SU-DHL-6 (cell line): ENCODE results near the gene ANKRD44.

ENCODE experiments used
- EZH2phosphoT487 ChIP-seq: fragments of 200-600 bp; sonication (generic), shearing (Covaris generic); conservative IDR thresholded peaks from 2 replicates; pipeline ENCODE4 v1.6.1; 2018; ENCODE audit warnings: mild to moderate bottlenecking, antibody characterized with exemption, low read length, moderate library complexity, mixed read lengths
- TF ChIP-seq, protein P1 (sequence below): fragments of 200-600 bp; sonication (generic); IDR thresholded peaks from one replicate; pipeline ENCODE4 v1.5.1; 2017; ENCODE audit warnings: antibody characterized with exemption, mild to moderate bottlenecking, low read length, moderate library complexity; ENCODE audit not compliant: insufficient read depth, poor library complexity, severe bottlenecking

DNA sequence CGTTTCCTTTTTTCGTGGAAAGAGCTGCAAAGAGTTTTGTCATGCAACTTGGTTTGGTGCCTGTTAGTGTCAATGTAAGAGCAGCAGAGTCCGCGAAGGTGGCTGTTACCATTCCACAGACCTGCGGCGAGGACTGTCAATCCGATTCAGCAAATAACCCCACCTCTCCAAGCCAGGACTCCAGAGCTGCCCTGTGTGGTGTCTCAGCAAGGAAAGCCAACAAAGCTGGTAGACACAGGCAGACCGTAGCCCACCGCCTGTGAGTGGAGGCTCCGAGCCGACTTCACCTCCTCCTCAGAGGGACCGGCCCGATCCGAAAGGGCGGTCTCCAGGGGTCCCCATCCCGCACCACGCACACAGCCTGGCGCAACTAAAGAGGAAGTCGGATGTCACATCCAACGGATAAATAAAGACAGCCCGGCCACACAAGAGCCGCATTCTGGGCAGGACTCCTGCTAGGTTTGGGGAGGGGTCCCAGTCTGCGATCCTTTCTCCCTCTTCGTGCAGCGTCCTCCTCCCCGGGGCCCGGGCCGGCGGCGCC, 819 bp downstream of the ANKRD44 start:
- TF ChIP-seq, protein P1, sequence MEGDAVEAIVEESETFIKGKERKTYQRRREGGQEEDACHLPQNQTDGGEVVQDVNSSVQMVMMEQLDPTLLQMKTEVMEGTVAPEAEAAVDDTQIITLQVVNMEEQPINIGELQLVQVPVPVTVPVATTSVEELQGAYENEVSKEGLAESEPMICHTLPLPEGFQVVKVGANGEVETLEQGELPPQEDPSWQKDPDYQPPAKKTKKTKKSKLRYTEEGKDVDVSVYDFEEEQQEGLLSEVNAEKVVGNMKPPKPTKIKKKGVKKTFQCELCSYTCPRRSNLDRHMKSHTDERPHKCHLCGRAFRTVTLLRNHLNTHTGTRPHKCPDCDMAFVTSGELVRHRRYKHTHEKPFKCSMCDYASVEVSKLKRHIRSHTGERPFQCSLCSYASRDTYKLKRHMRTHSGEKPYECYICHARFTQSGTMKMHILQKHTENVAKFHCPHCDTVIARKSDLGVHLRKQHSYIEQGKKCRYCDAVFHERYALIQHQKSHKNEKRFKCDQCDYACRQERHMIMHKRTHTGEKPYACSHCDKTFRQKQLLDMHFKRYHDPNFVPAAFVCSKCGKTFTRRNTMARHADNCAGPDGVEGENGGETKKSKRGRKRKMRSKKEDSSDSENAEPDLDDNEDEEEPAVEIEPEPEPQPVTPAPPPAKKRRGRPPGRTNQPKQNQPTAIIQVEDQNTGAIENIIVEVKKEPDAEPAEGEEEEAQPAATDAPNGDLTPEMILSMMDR: no peak
- no peak for TF ChIP-seq EZH2phosphoT487
